H1 (cell line): Measurements from ENCODE around the gene TSPOAP1. TPM values are rescaled to one million over a fixed set of nuclear protein-coding genes. Genes with fewer than 3 reads are reported as not detected.

Experiments
- CHD7 ChIP-seq: fragments of 300-600 bp; sonication (generic); IDR thresholded peaks from 2 replicates; pipeline ENCODE4 v1.7.1; 2012; ENCODE audit warnings: low read length, moderate library complexity, mild to moderate bottlenecking, inconsistent platforms; ENCODE audit not compliant: insufficient replicate concordance
- polyA plus RNA-seq, 7 experiments: library from polyadenylated mRNA; depleted of rRNA in 3 of 7; stranded (reverse) in 5 of 7; unstranded in 2 of 7; fragments of >200 nt in 5 of 7; fragments of 200-250 nt in 2 of 7; gene quantifications; 1 replicate in 5 of 7; 2 replicates in 1 of 7; 4 replicates in 1 of 7; pipeline versions ENCODE4 v1.2.1 to v1.2.3, GENCODE V29; 2011 to 2013; ENCODE audit warnings: missing spikeins in 2 of 7, mixed read lengths in 2 of 7
- total RNA-seq: library from RNA; stranded (reverse); fragmentation: NEBNext Ultra II Directional; extraction: Animal tissue kit (Norgen Biotek cat#: 25700); gene quantifications from 2 replicates; pipeline ENCODE4 v1.2.1, GENCODE V29; 2021

The TSPOAP1 gene
- total and polyA plus RNA-seq, 2 of the 8 experiments (the other 6 are each of a cell fraction or from before 2014, with no cell fraction given): 7.6 to 9.2 TPM

GRCh38 chr17:58375256-58375655, 46.7 kb upstream of the TSPOAP1 start (continued):
- no peak for TF ChIP-seq CHD7
